GM18505 (cell line): ENCODE measurements around the gene TBL1X.

ENCODE experiments used
- ATAC-seq: cut with Tn5 transposase; IDR thresholded peaks from one replicate; pipeline ENCODE4 v1.9.1; 2021; ENCODE audit not compliant: unreplicated experiment
- POLR2A ChIP-seq: IDR thresholded peaks from 4 replicates; pipeline ENCODE4 v1.6.1; 2011; ENCODE audit warnings: borderline replicate concordance; ENCODE audit not compliant: insufficient read depth, insufficient read length; ENCODE audit errors: extremely low read depth

Gene TBL1X

DNA sequence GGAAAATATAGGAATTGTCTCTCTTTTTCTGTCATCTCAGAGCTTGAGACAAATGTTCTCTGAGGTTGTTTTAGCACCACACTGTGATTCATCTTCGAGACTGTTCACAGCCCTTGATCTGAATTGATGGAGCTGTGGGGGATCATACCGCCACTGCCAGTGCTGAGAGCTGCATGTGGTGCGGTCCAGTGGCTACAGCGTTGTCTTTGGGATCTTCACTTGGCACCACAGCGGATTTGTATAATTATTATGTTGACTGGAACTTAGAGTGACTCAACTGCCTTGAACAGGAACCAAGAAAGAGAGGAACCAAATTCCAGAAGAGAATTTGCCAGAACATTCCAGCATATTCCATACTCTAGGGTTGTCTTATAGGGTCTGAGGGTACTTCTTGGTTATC, 29.1 kb downstream of the TBL1X start:
- ATAC-seq, result no peak

DNA sequence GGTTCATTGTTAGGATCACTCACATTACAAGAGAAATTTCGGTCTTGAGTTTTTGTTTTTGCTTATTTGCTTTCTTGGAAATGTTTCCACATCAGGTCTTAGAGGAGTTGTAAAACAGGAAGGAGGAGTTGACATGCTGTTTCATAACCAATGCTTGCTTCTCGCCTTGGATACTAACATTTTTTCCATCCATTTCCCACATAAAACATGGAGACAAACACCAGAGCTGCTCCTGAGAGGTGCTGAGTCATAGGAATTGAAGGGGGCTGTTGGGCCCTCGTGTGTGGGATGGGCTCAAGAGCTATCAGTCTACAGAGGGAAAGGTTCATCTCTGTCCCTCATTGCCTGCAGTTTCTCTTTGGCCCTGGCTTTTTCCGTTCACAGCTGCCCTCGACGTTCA, 29.9 kb downstream of the TBL1X start:
- TF ChIP-seq POLR2A, result no peak
- no peak for ATAC-seq

More for the DNA sequence above, 29.1 kb downstream of the TBL1X start:
- TF ChIP-seq POLR2A, result no peak

DNA sequence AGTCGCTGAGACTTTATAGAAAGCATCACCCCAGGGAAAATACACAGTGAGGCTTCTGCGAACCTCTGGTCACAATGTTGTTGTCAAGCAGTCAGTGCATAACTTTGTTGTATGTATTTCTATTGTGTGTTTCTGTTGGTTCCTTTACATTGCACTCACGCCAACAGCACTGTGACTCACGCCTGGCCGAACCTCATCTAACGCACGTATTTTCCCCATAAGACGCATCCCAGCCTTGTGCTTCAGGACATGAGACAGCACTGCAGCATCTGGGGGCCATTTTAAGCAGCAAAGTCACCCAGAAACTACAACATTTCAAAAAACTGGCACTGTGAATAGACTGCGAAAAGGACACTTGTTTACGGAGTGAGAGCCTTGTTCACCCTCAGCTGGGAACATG, 30.6 kb downstream of the TBL1X start:
- TF ChIP-seq POLR2A, result no peak
- ATAC-seq, result no peak

DNA sequence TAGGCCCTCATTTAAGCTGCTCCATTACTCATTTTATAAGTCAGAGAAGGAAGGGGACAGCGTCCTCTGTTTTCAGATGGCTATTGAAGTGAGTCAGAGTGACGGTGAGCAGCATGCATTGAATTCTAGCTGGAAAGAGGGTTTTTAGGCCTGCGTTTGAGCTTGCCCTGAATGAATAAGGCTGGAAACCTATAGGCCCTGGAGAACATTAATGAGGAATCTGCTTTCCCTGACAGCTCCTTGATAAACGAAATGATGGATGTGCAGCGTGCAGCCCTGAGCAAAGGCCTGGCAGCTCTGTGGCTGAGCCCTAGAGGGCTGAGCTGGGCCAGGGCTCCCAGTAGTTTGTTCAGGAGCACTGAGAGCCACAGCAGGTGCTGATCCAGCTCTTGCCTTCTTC, 33.4 kb downstream of the TBL1X start:
- no peak for ATAC-seq
- no peak for TF ChIP-seq POLR2A

DNA sequence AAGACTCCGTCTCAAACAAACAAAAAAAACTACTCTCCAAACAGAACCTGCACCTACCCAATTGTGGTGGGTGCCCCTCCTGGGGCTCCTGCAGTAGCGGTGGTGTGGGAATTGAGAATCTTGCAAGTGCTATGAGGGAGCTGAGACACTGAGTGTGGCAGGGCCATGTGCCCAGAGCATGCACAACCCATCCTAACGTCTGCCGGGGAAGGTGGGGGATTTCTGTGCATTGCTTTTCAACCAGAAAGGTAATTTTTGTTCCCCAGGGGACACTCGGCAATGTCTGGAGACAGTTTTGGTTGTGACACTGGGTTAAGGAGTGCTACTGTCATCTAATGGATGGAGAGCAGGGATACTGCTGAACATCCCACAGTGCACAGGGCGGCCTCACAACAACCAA, 35.7 kb downstream of the TBL1X start:
- no peak for TF ChIP-seq POLR2A
- ATAC-seq, result no peak

DNA sequence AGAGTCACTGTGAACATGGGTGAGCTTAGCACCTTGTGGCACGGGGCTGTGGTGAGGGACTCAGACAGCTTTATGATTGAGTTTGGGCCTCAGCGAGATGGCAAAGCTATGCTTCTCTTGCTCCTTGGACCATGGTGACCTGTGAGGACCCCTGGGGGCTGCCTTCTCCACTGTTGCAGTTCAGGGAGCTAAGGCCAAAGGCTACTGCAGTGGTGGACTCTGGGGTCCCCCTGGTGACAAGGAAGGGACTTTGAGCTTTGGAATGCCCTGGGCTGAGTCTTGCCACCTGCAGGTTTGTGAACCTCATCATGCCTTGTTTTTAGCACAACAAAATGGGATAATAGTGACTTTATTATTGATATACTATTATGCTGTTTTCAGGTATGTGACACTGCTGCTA, 36.5 kb downstream of the TBL1X start:
- ATAC-seq, result no peak
- TF ChIP-seq POLR2A, result no peak

DNA sequence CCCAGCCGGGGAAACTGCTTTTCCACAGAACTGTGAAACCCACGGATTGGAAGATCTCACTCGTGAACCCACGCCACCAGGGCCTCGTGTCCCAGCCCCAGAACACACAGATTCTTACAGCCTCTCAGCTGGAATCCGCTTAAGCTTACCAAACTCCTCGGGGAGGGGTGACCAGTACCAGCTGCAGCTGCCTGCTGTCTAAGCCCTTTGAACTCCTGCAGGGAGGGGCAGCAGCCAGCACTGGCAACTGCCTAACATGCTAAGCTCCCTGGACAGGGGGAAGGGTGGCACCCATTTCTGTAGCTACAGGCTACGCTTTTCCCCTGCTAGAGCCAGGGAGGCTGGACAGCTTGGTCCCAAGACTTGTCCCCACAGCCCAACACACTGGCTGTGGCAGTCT, 38.4 kb downstream of the TBL1X start:
- TF ChIP-seq POLR2A, result no peak
- ATAC-seq, result no peak

DNA sequence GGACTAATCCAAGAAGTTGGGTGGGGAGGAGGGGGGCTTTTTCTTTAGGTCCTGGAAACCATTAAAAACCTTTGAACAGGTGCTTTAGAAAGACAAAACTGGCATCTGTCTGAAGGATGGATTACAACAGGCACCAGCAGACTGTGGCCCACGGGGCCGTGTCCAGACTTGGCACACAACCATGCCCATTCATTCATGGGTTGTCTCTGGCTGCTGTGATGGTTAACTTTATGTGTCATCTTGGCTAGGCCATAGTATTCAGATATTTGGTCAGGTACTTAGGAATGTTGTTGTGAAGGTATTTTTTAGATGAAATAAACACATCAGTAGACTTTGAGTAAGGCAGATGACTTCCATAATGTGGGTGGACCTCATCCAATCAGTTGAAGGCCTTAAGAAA, 45.5 kb downstream of the TBL1X start:
- no peak for ATAC-seq
- TF ChIP-seq POLR2A, result no peak

DNA sequence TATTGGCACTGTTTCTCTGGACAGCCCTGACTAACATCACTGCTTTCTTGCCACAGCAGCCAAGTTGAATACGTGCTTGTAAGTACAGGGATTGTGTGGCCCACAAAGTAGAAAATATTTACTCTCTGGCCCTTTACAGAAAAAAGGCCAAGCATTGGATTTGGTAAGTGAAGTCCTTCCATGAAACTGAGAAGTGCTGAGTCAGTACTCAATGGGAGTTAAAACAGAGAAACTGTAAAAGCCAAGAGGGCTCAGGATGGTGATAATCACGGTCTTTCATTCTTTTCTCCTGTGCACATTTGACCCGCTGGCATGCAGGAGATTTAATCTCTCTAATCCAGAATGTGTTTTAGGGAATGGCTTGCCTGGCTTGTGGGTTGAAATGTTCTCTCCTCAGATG, 46.1 kb downstream of the TBL1X start:
- no peak for ATAC-seq
- no peak for TF ChIP-seq POLR2A

DNA sequence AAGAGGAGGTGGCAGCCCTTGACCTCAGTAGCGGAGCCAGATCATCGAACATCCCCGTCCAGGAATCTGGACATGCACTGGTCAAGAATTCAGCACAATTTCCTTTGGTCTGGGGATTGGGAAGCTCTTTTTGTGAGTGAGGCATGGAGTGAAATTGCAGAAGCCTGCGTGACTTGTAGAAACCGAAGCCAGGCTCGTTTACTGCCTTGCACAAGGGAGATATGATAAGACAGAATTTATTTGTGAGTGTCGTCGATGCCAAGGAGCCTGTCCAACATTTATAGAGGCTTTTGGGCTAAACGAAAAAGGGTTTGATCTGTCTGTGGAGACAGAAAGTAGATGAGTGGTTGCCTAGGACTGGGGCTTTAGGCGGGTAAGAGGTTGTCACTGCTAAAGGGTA, 50.6 kb downstream of the TBL1X start:
- TF ChIP-seq POLR2A, result no peak
- ATAC-seq, result no peak

DNA sequence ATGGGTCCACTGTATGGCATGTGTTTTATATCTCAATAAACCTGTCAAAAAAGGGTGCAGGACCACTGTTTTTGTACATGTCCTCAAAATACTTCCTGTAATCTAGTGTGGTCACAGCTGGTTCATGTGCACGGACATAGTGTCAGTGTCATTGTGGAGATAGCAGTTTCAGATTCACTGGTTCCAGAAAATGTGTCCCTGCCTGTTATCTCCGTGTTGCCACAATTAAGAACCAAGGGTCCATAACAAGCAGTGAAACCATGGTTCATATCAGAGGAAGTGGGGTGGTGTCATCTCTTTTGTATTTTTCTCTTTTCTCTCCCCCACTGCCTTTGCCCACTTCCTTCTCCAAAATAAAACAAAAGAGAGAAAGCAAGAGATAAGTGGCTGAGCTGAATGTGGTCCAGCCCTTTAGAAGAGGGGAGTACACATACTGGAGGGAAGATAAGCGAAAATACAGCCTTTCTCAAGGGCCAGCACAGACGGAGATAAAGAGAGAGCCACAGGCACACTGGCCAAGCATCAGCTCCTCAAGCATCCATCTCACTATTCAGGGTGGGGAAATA, 51.2 kb downstream of the TBL1X start:
- ATAC-seq, result no peak
- no peak for TF ChIP-seq POLR2A

DNA sequence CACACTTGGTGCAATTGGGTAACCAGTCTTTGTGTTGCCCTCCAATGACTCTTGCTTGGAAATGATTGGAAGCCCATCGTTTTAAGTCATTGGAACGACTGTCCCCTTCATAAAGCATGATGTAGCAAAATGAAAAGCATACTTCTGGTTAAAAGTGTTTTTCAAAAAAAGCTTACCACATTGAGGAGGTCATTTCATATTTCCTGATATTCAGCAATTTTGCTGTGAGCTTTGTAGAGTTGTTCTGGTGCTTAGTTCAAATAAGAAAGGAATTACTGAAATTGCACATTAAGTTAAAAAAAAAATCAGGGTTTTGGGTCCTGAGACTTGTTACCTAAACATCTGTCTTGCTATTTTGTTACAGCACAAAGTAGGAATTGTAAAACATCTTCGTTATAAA, 51.8 kb downstream of the TBL1X start:
- ATAC-seq, result no peak
- TF ChIP-seq POLR2A, result no peak

DNA sequence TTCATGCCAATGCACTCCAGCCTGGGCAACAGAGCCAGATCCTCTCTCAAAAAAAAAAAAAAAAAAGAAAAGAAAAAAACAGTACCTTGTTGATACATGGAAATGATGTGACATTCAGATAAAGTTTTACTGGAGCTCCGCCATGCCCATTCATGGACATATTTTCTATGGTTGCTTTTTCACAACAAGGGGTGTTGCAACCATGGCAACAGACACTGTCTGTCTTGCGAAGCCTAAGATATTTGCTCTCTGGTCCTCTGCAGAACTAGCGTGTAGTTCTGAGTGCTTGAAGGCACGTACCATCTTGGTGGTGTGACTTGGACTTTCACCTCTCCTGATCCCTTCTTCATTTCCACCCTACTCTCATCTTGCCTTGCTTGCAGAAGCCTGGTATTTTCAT, 53.2 kb downstream of the TBL1X start:
- ATAC-seq, result no peak

DNA sequence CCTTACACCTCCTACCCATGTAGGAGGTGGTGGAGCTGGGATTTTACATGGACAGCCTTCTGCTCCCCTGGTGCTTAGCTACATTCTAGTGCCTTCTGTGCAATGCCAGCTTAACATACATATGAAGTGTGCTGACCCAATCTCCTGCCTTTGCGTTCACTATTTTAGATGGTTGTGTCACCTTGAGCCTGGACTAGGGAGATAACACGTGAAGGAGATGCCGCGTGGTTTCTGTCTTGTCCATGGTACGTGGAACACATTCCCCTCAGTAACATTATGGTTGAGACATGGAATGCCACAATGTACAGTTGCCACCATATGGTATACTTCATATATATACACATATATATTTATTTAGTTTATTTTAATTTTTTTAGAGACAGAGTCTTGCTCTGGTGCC, 54.0 kb downstream of the TBL1X start:
- no peak for TF ChIP-seq POLR2A
- ATAC-seq, result no peak

More for the DNA sequence above, 53.2 kb downstream of the TBL1X start:
- TF ChIP-seq POLR2A, result no peak
